Adipocyte (in vitro differentiated cells): ENCODE measurements around the gene PLAC9.

Experiments used
- DNase-seq: peaks from one replicate; pipeline ENCODE4 v3.0.0-alpha.2; 2015; ENCODE audit warnings: low read depth
- H3K27me3 ChIP-seq: replicated peaks from 2 replicates; pipeline ENCODE4 v1.7.0; 2013; ENCODE audit warnings: mild to moderate bottlenecking, low read length, moderate library complexity; ENCODE audit not compliant: control insufficient read depth, insufficient read depth
- H3K36me3 ChIP-seq: 2 replicates; pipeline ENCODE4 v1.7.0; 2013; ENCODE audit warnings: low read length, mild to moderate bottlenecking, moderate library complexity; ENCODE audit not compliant: control insufficient read depth, insufficient read depth, severe bottlenecking
- H3K4me1 ChIP-seq: 2 replicates; pipeline ENCODE4 v1.7.0; 2013; ENCODE audit warnings: mild to moderate bottlenecking, low read length, moderate library complexity; ENCODE audit not compliant: control insufficient read depth, insufficient read depth
- H3K4me3 ChIP-seq: 2 replicates; pipeline ENCODE4 v1.7.0; 2013; ENCODE audit warnings: mild to moderate bottlenecking, low read length, moderate library complexity
- H3K9ac ChIP-seq: 2 replicates; pipeline ENCODE4 v1.7.0; 2013; ENCODE audit warnings: mild to moderate bottlenecking, low read length, moderate library complexity
- H3K9me3 ChIP-seq: 2 replicates; pipeline ENCODE4 v1.7.0; 2013; ENCODE audit warnings: mild to moderate bottlenecking, low read length, moderate library complexity; ENCODE audit not compliant: control insufficient read depth

PLAC9 gene

DNA sequence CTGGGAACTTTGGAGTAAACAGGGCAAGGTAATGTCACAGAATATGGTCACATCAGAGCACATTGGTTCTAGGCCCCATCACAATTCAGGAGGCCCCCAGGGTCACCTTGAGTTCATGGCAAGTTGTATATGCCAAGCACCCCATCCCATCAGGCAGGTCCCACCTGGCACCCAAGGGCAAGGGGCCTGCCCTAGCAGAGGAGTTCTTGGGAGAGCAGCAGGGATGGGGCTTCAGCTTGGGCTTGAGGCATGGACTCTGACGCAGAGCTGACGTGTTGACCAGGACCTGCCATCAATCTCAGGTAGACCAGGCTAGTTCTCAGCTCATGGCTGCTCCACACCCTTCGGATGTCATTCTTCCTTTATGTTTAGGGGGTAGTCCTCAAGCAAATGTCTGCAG, 20.9 kb downstream of the PLAC9 start:
- Histone ChIP-seq H3K9ac (no peak overlapping the region), H3K9me3 (no peaks in the 10 kb centered on the region), H3K4me3 (no peak overlapping the region), H3K36me3 (peaks cover 89% of the 10 kb centered on the region), H3K4me1 (peaks cover 42% of the 10 kb centered on the region), H3K27me3 (no peaks in the 10 kb centered on the region)
- DNase-seq: no peak

DNA sequence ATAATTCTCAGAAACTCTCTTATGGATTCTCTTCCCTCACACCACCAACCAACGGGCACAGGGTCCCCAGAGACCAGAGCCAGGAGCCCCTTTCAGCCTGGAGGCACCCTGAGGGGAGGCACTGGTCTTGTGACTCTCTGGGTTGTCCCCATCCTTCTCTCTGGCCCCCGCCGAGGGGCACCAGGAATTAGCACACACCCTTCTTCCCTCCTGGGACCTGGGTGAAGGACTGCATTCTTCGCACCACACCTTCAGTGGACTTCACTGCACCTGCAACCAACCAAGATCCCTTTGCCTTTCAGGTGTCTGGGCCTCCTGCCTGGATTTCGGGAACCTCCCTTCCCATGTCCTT, 22.1 kb downstream of the PLAC9 start:
- Histone ChIP-seq H3K9me3 (no peaks in the 10 kb centered on the region), H3K27me3 (no peaks in the 10 kb centered on the region), H3K9ac (peak overlapping the region; percentile 82), H3K4me3 (no peak overlapping the region), H3K4me1 (peaks cover 53% of the 10 kb centered on the region), H3K36me3 (peaks cover 79% of the 10 kb centered on the region)
- no peak for DNase-seq

GRCh38 chr10:80154978-80155695, 22.6 kb downstream of the PLAC9 start:
- Histone ChIP-seq H3K36me3 (peaks cover 79% of the 10 kb centered on the region), H3K9ac (peak overlapping the region; percentile 82), H3K9me3 (no peaks in the 10 kb centered on the region), H3K4me3 (peak overlapping the region; percentile 30), H3K27me3 (no peaks in the 10 kb centered on the region), H3K4me1 (peaks cover 55% of the 10 kb centered on the region)
- peak; percentile 92 for DNase-seq

DNA sequence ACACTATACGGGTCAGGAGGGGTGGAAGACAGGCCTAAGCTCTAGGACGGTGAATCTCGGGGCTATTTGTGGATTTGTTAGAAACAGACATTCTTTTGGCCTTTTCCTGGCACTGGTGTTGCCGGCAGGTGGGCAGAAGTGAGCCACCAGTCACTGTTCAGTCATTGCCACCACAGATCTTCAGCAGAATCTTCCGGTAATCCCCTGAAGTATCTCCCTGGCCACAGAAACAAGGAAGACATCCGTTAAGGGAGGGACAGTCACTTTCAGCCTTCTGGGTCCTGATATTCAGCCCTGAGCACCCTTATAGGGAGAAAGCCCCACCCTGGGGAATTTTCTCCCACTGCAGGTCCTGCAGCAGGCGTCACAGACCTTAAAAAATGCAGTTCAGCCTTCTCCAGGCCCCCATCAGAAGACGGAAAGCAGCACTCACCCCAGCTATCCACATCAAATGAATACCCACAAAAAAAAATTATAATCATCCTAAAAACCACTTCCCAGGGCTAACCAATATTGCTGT, 23.2 kb downstream of the PLAC9 start:
- H3K36me3 ChIP-seq: peaks cover 79% of the 10 kb centered on the region
- no peak for DNase-seq
- no peaks in the 10 kb centered on the region for H3K9me3 ChIP-seq
- peak overlapping the region; percentile 30 for H3K4me3 ChIP-seq
- no peaks in the 10 kb centered on the region for H3K27me3 ChIP-seq
- H3K4me1 ChIP-seq: peaks cover 55% of the 10 kb centered on the region
- H3K9ac ChIP-seq: peak overlapping the region; percentile 82

GRCh38 chr10:80156216-80156615, 23.7 kb downstream of the PLAC9 start:
- H3K36me3 ChIP-seq: peaks cover 79% of the 10 kb centered on the region

DNA sequence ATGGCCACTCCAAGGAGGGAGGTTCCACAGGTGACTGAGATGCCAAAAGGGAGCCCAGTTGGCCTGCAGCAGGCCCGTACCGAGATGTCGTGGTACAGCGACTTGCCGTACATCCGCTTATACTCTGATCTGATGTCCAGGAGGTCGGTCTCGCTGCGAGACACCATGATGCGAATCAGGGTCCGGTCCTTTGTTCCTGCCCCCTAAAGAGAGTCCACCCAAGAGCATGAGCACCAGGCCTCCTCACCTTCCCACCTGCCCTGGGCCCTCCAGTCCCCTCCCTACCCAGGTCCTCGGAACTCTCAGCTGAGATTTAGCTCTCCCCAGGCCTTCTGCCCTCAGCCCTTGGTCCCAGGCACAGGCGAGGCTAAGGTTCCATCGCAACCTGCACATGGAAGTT, 25.0 kb downstream of the PLAC9 start:
- Histone ChIP-seq H3K4me1 (peaks cover 65% of the 10 kb centered on the region), H3K9me3 (no peaks in the 10 kb centered on the region), H3K36me3 (peaks cover 79% of the 10 kb centered on the region), H3K9ac (peak overlapping the region; percentile 75), H3K27me3 (no peaks in the 10 kb centered on the region), H3K4me3 (no peak overlapping the region)
- DNase-seq: no peak

More at GRCh38 chr10:80156216-80156615, 23.7 kb downstream of the PLAC9 start:
- Histone ChIP-seq H3K27me3 (no peaks in the 10 kb centered on the region), H3K4me3 (peak overlapping the region; percentile 30), H3K4me1 (peaks cover 55% of the 10 kb centered on the region), H3K9me3 (no peaks in the 10 kb centered on the region), H3K9ac (peak overlapping the region; percentile 82)
- peak; percentile 49 for DNase-seq

DNA sequence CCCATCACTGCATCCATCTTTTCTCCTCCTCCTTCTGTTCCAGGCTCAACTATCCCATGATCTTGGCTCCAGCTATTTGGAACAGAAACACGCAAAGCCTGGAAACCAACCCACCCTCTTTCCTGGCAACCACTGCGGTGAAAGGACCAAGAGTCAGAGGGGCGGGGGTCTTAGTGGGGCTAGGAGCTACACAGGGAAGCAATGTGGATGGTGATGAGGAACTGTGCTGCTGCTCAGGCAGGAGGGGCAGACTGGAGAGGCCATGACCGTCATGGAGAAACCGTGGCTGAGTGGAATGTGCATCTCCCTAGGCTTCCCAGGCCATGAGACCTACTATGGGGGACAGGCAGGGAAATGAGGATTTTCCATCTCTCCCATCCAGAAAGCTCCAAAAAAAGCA, 25.6 kb downstream of the PLAC9 start:
- H3K36me3 ChIP-seq: peaks cover 80% of the 10 kb centered on the region
- no peaks in the 10 kb centered on the region for H3K9me3 ChIP-seq
- H3K4me1 ChIP-seq: peaks cover 70% of the 10 kb centered on the region
- DNase-seq: no peak
- no peak overlapping the region for H3K4me3 ChIP-seq
- H3K9ac ChIP-seq: peak overlapping the region; percentile 75
- H3K27me3 ChIP-seq: no peaks in the 10 kb centered on the region

DNA sequence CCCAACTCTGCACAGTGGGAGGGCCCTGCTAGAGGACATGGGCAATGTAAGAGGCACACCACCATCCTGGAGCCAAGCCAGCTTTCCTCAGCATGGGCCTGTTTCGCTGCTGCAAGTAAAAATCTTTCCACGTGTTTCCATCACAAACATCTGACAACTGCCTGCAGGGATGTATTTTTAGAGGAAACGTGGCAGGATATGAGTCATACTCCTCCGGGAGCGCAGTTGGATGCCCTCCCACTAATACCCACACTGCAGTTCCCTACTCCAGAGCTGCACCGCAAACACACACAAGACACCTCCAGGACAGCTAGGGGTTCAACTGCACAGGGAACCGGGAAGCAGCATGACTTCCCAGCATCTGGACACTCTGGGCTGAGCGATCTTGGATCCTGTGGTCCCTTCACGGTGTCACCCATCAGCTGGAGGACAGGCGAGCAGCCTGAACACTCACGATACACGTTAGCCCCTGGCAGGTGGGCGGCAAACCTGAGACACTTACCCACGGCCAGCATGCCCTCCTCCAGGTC, 26.1 kb downstream of the PLAC9 start:
- peak; percentile 98 for DNase-seq
- Histone ChIP-seq H3K27me3 (no peaks in the 10 kb centered on the region), H3K36me3 (peaks cover 78% of the 10 kb centered on the region), H3K4me3 (peak overlapping the region; percentile 2), H3K9ac (peak overlapping the region; percentile 75), H3K4me1 (peaks cover 76% of the 10 kb centered on the region), H3K9me3 (no peaks in the 10 kb centered on the region)

DNA sequence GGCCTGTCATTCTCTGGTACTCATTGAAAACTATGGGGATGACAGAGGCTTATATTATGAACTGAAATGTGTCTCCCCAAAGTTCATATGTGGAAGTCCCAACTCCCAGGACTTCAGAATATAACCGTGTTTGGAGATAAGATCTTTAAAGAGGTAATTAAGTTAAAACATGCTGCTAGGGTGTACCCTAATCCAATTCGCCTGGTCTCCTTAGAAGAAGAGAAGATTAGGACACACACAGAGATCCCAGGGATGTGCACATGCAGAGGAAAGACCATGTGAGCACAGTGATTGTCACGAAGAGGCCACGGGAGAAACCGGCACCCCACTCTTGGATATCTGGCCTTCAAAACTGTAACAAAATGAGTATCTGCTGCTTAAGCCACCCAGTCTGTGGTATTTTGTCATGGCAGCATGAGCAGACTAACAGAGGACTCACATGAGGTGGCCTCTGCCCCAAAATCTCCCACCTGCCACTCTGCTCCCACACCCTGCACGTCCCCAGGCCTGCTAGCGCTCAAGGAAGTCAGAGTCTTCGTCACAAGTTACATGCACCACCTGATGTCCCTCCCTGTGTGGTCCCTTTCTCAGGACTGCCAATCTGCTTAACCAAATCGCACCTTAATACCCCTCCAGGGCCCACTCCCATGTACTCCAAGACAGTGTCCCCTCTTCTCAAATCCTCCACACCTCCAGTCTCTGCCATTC, 26.8 kb downstream of the PLAC9 start:
- no peaks in the 10 kb centered on the region for H3K27me3 ChIP-seq
- peaks cover 78% of the 10 kb centered on the region for H3K36me3 ChIP-seq
- no peaks in the 10 kb centered on the region for H3K9me3 ChIP-seq
- peak overlapping the region; percentile 72 for H3K9ac ChIP-seq
- no peak for DNase-seq
- peak overlapping the region; percentile 2 for H3K4me3 ChIP-seq
- peaks cover 81% of the 10 kb centered on the region for H3K4me1 ChIP-seq

- Histone ChIP-seq H3K27me3 (no peaks in the 10 kb centered on the region), H3K9me3 (no peaks in the 10 kb centered on the region), H3K4me3 (no peak overlapping the region), H3K4me1 (peaks cover 81% of the 10 kb centered on the region), H3K36me3 (peaks cover 84% of the 10 kb centered on the region), H3K9ac (peak overlapping the region; percentile 30)
- DNase-seq: no peak
Measured at GRCh38 chr10:80160361-80161320, 28.1 kb downstream of the PLAC9 start.
